HepG2 (cell line): ENCODE data around the gene TNFRSF6B. TPM values are rescaled to one million over a fixed set of nuclear protein-coding genes. Genes with fewer than 3 reads are reported as not detected.

Experiments
- CREM ChIP-seq, 2 experiments: sonication (generic) in 1 of 2; formaldehyde crosslinking in 1 of 2; IDR thresholded peaks; 2 replicates each; pipeline versions ENCODE4 v1.4.0 to v1.6.1; 2016 to 2020; ENCODE audit warnings: antibody characterized with exemption in 1 of 2, mild to moderate bottlenecking in 1 of 2, missing genetic modification reagents in 1 of 2
- DMTF1 ChIP-seq: sonication (generic); formaldehyde crosslinking; IDR thresholded peaks from 2 replicates; pipeline ENCODE4 v1.4.0; 2020; ENCODE audit warnings: mild to moderate bottlenecking, missing genetic modification reagents
- ELF1 ChIP-seq: sonication (generic); formaldehyde crosslinking; IDR thresholded peaks from 2 replicates; pipeline ENCODE4 v1.4.0; 2020; ENCODE audit warnings: missing genetic modification reagents
- ETS1 ChIP-seq: sonication (generic); formaldehyde crosslinking; IDR thresholded peaks from 2 replicates; pipeline ENCODE4 v1.4.0; 2020; ENCODE audit warnings: missing genetic modification reagents
- GPBP1L1 ChIP-seq: sonication (generic); formaldehyde crosslinking; IDR thresholded peaks from 2 replicates; pipeline ENCODE4 v1.5.0; 2020; ENCODE audit warnings: mild to moderate bottlenecking, missing genetic modification reagents
- HOXA3 ChIP-seq: sonication (generic); formaldehyde crosslinking; IDR thresholded peaks from 2 replicates; pipeline ENCODE4 v1.5.0; 2020; ENCODE audit warnings: missing genetic modification reagents
- HOXA5 ChIP-seq: sonication (generic); formaldehyde crosslinking; IDR thresholded peaks from 2 replicates; pipeline ENCODE4 v1.4.0; 2020; ENCODE audit warnings: missing genetic modification reagents
- KDM1A ChIP-seq: IDR thresholded peaks from 2 replicates; pipeline ENCODE4 v1.6.1; 2016; ENCODE audit warnings: missing compliant biosample characterization
- MBNL3 ChIP-seq: fragments of 250-450 bp; sonication (Bioruptor Pico); conservative IDR thresholded peaks from 2 replicates; pipeline ENCODE4 v1.8.0; 2022; ENCODE audit warnings: mild to moderate bottlenecking, inconsistent platforms
- MTF1 ChIP-seq: sonication (generic); formaldehyde crosslinking; IDR thresholded peaks from 2 replicates; pipeline ENCODE4 v1.5.0; 2020; ENCODE audit warnings: missing genetic modification reagents
- NFE2L2 ChIP-seq: fragments of 150-350 bp; IDR thresholded peaks from 2 replicates; pipeline ENCODE4 v1.6.1; 2014; ENCODE audit warnings: low read length
- RBAK ChIP-seq: sonication (generic); formaldehyde crosslinking; IDR thresholded peaks from 2 replicates; pipeline ENCODE4 v1.5.1; 2020; ENCODE audit warnings: mild to moderate bottlenecking, missing genetic modification reagents
- RFX3 ChIP-seq: IDR thresholded peaks from 2 replicates; pipeline ENCODE4 v1.6.1; 2016; ENCODE audit warnings: missing biosample characterization, missing genetic modification reagents
- SALL1 ChIP-seq: sonication (generic); formaldehyde crosslinking; IDR thresholded peaks from 2 replicates; pipeline ENCODE4 v1.8.0; 2022; ENCODE audit warnings: mild to moderate bottlenecking, missing genetic modification reagents
- SATB2 ChIP-seq: sonication (generic); formaldehyde crosslinking; IDR thresholded peaks from 2 replicates; pipeline ENCODE4 v1.5.0; 2020; ENCODE audit warnings: missing genetic modification reagents
- SP1 ChIP-seq, 2 experiments: fragments of 450-650 bp in 1 of 2; sonication (generic) in 1 of 2; formaldehyde crosslinking in 1 of 2; IDR thresholded peaks; 2 replicates each; pipeline versions ENCODE4 v1.4.0 to v1.6.1; 2016 to 2020; ENCODE audit warnings: missing genetic modification reagents in 1 of 2
- SP140L ChIP-seq: sonication (generic); formaldehyde crosslinking; IDR thresholded peaks from 2 replicates; pipeline ENCODE4 v1.4.0; 2020; ENCODE audit warnings: missing genetic modification reagents, borderline replicate concordance
- ZFP36L2 ChIP-seq: sonication (generic); formaldehyde crosslinking; IDR thresholded peaks from 2 replicates; pipeline ENCODE4 v1.4.0; 2020; ENCODE audit warnings: missing genetic modification reagents
- ZFY ChIP-seq: sonication (generic); formaldehyde crosslinking; IDR thresholded peaks from 2 replicates; pipeline ENCODE4 v1.4.0; 2020; ENCODE audit warnings: missing genetic modification reagents
- ZMYM3 ChIP-seq: sonication (generic); formaldehyde crosslinking; IDR thresholded peaks from 2 replicates; pipeline ENCODE4 v1.5.1; 2020; ENCODE audit warnings: mild to moderate bottlenecking, missing genetic modification reagents
- ZNF160 ChIP-seq: sonication (generic); formaldehyde crosslinking; IDR thresholded peaks from 2 replicates; pipeline ENCODE4 v1.8.0; 2022; ENCODE audit warnings: mild to moderate bottlenecking, inconsistent platforms, missing genetic modification reagents
- ZNF207 ChIP-seq: fragments of 450-650 bp; IDR thresholded peaks from 2 replicates; pipeline ENCODE4 v1.6.1; 2016; ENCODE audit warnings: antibody characterized with exemption, borderline replicate concordance
- ZNF430 ChIP-seq: sonication (generic); formaldehyde crosslinking; IDR thresholded peaks from 2 replicates; pipeline ENCODE4 v1.9.0; 2021; ENCODE audit warnings: mild to moderate bottlenecking, missing genetic modification reagents
- ZNF724P ChIP-seq: sonication (generic); formaldehyde crosslinking; IDR thresholded peaks from 2 replicates; pipeline ENCODE4 v1.8.0; 2022; ENCODE audit warnings: missing genetic modification reagents, borderline replicate concordance
- ZSCAN29 ChIP-seq: sonication (generic); formaldehyde crosslinking; conservative IDR thresholded peaks from 2 replicates; pipeline ENCODE4 v1.4.0; 2020; ENCODE audit warnings: mild to moderate bottlenecking, missing genetic modification reagents
- polyA plus RNA-seq, 8 experiments: library from polyadenylated mRNA; depleted of rRNA in 3 of 8; stranded (reverse) in 7 of 8; unstranded in 1 of 8; fragments of >200 nt; fragmentation: Illumina TruSeq in 4 of 8; extraction: Trizol in 4 of 8; gene quantifications; 2 replicates each; pipeline versions ENCODE4 v1.2.1 to v1.2.3, GENCODE V29; 2011 to 2016; ENCODE audit warnings: low read depth in 4 of 8, missing spikeins in 1 of 8, mixed read lengths in 1 of 8; ENCODE audit not compliant: insufficient read depth in 1 of 8
- total RNA-seq, 5 experiments: library from RNA; depleted of rRNA; stranded (reverse); fragments of >200 nt; fragmentation: Illumina TruSeq; extraction: Trizol; gene quantifications; 2 replicates each; pipeline ENCODE4 v1.2.3, GENCODE V29; 2016; ENCODE audit warnings: low read depth in 1 of 5
- TF ChIP-seq, protein P1 (sequence below): sonication (generic); formaldehyde crosslinking; conservative IDR thresholded peaks from 2 replicates; pipeline ENCODE4 v1.8.1; 2023; ENCODE audit warnings: missing genetic modification reagents

The TNFRSF6B gene
- total and polyA plus RNA-seq, 2 of the 13 experiments (the other 11 are each of a cell fraction or from before 2014, with no cell fraction given): 0.24 TPM; not detected in 1

- TF ChIP-seq, protein P1, sequence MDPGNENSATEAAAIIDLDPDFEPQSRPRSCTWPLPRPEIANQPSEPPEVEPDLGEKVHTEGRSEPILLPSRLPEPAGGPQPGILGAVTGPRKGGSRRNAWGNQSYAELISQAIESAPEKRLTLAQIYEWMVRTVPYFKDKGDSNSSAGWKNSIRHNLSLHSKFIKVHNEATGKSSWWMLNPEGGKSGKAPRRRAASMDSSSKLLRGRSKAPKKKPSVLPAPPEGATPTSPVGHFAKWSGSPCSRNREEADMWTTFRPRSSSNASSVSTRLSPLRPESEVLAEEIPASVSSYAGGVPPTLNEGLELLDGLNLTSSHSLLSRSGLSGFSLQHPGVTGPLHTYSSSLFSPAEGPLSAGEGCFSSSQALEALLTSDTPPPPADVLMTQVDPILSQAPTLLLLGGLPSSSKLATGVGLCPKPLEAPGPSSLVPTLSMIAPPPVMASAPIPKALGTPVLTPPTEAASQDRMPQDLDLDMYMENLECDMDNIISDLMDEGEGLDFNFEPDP (CRISPR knock-in tag): no peak
- TF ChIP-seq MTF1 (no peak), ZNF207 (no peak), CREM (IDR thresholded peaks at IDR 0.05) (no peak), CREM (CRISPR knock-in tag; IDR thresholded peaks at IDR 0.05) (no peak), SP140L (CRISPR knock-in tag) (no peak), ELF1 (CRISPR knock-in tag) (peak; percentile 21), GPBP1L1 (CRISPR knock-in tag) (no peak), ZSCAN29 (CRISPR knock-in tag) (peak; percentile 21; the same call in 1 of the 2 replicates), MBNL3 (no peak), RFX3 (CRISPR knock-in tag) (no peak), SP1 (IDR thresholded peaks at IDR 0.05) (no peak), SP1 (CRISPR knock-in tag; IDR thresholded peaks at IDR 0.05) (no peak), ZMYM3 (CRISPR knock-in tag) (no peak), HOXA5 (no peak), SALL1 (CRISPR knock-in tag) (peak; percentile 66), HOXA3 (CRISPR knock-in tag) (peak; percentile 25; the same call in 1 of the 2 replicates), ZNF724P (CRISPR knock-in tag) (peak; percentile 85), ZNF430 (no peak), NFE2L2 (no peak), ZFP36L2 (CRISPR knock-in tag) (no peak), ZFY (CRISPR knock-in tag) (no peak), KDM1A (CRISPR knock-in tag) (no peak), ETS1 (CRISPR knock-in tag) (no peak), SATB2 (CRISPR knock-in tag) (no peak; the same call in 1 of the 2 replicates), ZNF160 (no peak; the same call in 1 of the 2 replicates), DMTF1 (CRISPR knock-in tag) (no peak; the same call in 1 of the 2 replicates), RBAK (no peak)
Observed at GRCh38 chr20:63736893-63737694, 40.6 kb downstream of the TNFRSF6B start (continued).
